NOMO-1 (cell line): ENCODE data around the gene NOX4.

Experiments
- DNase-seq, 2 experiments: peaks; one replicate each; lab custom pipeline; 2025; ENCODE audit not compliant: unreplicated experiment in 2 of 2; lab: John Stamatoyannopoulos, UW

The NOX4 gene

GRCh38 chr11:89490981-89491690 lies at the start of gene NOX4:
Gene NOX4, minus strand, starts transcription at chr11:89491375. Its CDS starts 129 bp downstream, at chr11:89491246.
- no peak for DNase-seq

- no peak for DNase-seq
These were observed 49.7 kb upstream of the NOX4 start for GRCh38 chr11:89540826-89541225.

GRCh38 chr11:89537936-89538335 lies 46.8 kb upstream of the NOX4 start:
- no peak for DNase-seq

GRCh38 chr11:89536926-89537325 lies 45.8 kb upstream of the NOX4 start:
- DNase-seq = no peak

GRCh38 chr11:89535221-89535620 lies 44.0 kb upstream of the NOX4 start:
- DNase-seq = no peak

- DNase-seq = no peak
These were observed 38.6 kb upstream of the NOX4 start for GRCh38 chr11:89529626-89530380.

GRCh38 chr11:89521792-89522191 lies 30.6 kb upstream of the NOX4 start:
- no peak for DNase-seq

GRCh38 chr11:89521294-89521693 lies 30.1 kb upstream of the NOX4 start:
- no peak for DNase-seq

- no peak for DNase-seq
These were observed 25.3 kb upstream of the NOX4 start for GRCh38 chr11:89516496-89516895.

GRCh38 chr11:89508544-89508943 lies 17.4 kb upstream of the NOX4 start:
- DNase-seq = no peak

- no peak for DNase-seq
These were observed 13.1 kb upstream of the NOX4 start for GRCh38 chr11:89504270-89504669.

- DNase-seq = no peak
These were observed 12.2 kb upstream of the NOX4 start for GRCh38 chr11:89503422-89503821.

- no peak for DNase-seq
These were observed 11.1 kb upstream of the NOX4 start for GRCh38 chr11:89502301-89502700.

- DNase-seq = no peak
These were observed 9.2 kb upstream of the NOX4 start for GRCh38 chr11:89500336-89500735.

GRCh38 chr11:89498845-89499448 lies 7.8 kb upstream of the NOX4 start:
- no peak for DNase-seq

- no peak for DNase-seq
These were observed 4.8 kb upstream of the NOX4 start for GRCh38 chr11:89495951-89496350.

GRCh38 chr11:89493431-89493830 lies 2.3 kb upstream of the NOX4 start:
- no peak for DNase-seq

- DNase-seq = no peak
These were observed 584 bp downstream of the NOX4 start for GRCh38 chr11:89490602-89490980.

- DNase-seq = no peak
These were observed 1.2 kb downstream of the NOX4 start for GRCh38 chr11:89489930-89490329.

GRCh38 chr11:89487016-89487415 lies 4.2 kb downstream of the NOX4 start:
- no peak for DNase-seq

GRCh38 chr11:89484896-89485295 lies 6.3 kb downstream of the NOX4 start:
- no peak for DNase-seq

- no peak for DNase-seq
These were observed 14.0 kb downstream of the NOX4 start for GRCh38 chr11:89477175-89477574.
